SK-N-SH treated with all-trans-retinoic acid at 6 μM for 48 hours (cell line): ENCODE data around the gene RPL39L.

Experiments used
- ZFP3 ChIP-seq: fragments of 250-450 bp; sonication (Bioruptor Pico); IDR thresholded peaks from 2 replicates; pipeline ENCODE4 v1.5.0; 2020; ENCODE audit warnings: mild to moderate bottlenecking, moderate library complexity
- ZNF8 ChIP-seq: fragments of 450-650 bp; formaldehyde crosslinking; IDR thresholded peaks from 2 replicates; pipeline ENCODE4 v1.5.0; 2020; ENCODE audit warnings: mild to moderate bottlenecking, moderate library complexity

GRCh38 chr3:187088701-187089100 is 50.6 kb downstream of the RPL39L start:
- no peak for TF ChIP-seq ZNF8 (CRISPR knock-in tag)
- no peak for TF ChIP-seq ZFP3 (CRISPR knock-in tag)
